ENCODE data around the gene TAT.

GRCh38 chr16:71565812-71566700 is 10.8 kb downstream of the TAT start:
- TF ChIP-seq CTCF (IDR thresholded peaks at IDR 0.05) (no peak), POLR2A (IDR thresholded peaks at IDR 0.05) (no peak)

Measured in adrenal gland (tissue), 5 donors.